LHCN-M2 (cell line): ENCODE measurements around the gene OOSP1. TPM values are rescaled to one million over a fixed set of nuclear protein-coding genes. Genes with fewer than 3 reads are reported as not detected.
"Not testable (repeated sequence)": the region's sequence is repeated elsewhere in the genome, so short reads cannot be mapped to it uniquely, and the experiment has no call there.

ENCODE experiments used
- DNase-seq: peaks from one replicate; pipeline ENCODE4 v3.0.0-alpha.2; 2012; ENCODE audit warnings: low read depth
- total RNA-seq: library from RNA; depleted of rRNA; stranded (reverse); fragments of >200 nt; gene quantifications from 2 replicates; pipeline ENCODE4 v1.2.3, GENCODE V29; 2014

The OOSP1 gene
- total RNA-seq, 1 experiment from 2014 or later = not detected

DNA sequence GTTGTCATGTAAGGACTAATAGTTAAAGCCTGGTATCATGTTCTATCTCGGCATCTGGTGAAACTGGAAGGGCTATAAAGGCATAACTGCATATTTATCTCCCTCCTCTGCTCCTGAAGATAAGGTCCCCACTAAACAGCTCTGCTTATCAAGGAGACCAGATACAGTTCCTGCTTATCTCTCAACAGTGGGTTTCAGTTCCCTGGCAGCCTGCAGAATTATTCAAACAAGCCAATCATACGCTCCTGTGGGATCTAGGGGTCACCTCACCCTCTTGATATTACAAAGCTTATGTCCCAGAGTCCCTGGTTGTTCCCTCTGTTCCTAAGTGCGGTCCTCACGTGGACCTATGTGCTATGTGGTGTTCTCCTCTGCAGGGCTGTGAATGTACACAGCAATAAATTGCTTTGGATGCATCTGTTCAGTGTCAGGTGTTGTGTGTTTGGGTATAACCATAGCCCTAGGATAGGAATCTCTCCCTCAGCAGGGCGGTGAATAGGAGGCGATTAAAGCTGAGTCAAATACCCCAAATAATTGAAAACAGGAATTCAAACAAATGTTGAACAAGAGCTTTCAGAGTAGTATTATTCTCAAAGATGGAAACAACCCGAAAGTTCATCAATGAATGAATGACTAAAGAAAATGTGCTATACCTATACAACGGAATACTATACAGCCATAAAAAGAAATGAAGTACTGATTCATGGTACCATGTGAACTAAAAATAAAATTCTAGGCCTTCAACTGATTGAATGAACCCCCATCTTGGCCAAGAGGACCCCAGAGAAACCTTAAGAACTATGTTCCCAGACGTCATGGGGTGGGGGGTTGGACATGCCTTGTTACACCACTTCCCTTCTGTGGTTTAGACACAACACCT lies 22.5 kb downstream of the OOSP1 start:
- DNase-seq = no peak

DNA sequence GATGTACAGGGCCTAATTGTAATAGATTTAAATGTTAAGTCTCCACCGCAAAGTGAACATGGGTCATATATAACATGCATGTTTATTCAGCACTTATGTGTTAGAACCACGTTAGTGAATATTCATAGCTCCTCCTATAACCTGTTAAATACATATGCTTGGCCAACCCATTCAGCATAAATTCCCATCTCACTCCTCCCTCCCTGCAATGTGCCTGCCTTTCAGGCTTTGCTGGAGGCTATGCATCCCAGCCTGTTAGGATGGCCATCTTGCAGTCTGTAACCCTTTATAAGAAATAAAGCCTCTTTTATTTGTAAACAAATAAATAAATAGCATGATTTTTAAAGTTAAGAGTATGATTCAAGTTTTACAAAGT lies 23.9 kb downstream of the OOSP1 start:
- DNase-seq = no peak

DNA sequence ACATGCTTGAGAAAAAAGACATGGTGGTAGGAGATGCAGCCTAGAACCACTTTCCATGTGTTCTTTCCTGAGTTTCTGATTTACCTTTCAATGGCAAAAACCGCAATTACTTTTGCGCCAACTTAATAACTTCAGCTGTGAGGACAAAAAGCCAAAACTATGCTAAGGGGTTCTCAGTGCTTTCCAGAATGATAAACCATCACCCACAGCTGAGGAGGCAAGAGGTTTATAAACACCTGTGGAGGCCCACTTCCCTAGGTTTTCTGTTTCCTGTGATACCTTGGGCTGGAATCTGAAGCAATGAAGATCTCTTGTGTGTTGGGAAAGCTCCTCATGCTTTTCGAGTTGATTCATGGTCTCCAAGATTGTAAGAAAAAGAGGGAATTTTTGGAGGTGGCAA lies 25.5 kb downstream of the OOSP1 start, which contains the start of gene OOSP4A:
Gene OOSP4A (plus strand): TSS at position 301 of the 400 bp plus-strand sequence. CDS start 0 bp downstream, at position 301.
- no peak for DNase-seq

DNA sequence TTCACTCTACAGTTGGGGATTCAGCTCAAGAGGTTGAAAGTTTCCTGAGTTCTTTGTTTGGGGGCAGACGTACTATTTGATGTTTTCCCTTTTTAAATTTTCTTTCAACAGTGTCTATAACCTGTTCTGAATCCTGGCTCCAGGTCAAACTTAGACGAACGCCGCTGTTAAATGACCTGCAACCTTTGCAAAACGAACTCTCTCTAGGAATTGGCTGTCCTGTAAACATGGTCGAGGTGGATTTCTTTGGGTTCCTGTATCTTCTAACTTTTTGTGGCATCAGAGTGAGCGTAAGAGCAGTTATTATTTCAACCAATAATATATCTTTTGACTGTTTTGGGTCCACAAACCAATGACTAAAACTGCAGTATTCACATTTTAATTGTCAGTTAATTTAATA lies 27.2 kb downstream of the OOSP1 start:
- no peak for DNase-seq

- DNase-seq = no peak
Measured at GRCh38 chr11:59966201-59966600, 28.0 kb downstream of the OOSP1 start.

GRCh38 chr11:59967677-59968394 lies 29.6 kb downstream of the OOSP1 start:
- DNase-seq = no peak

- DNase-seq = no peak
Measured at GRCh38 chr11:59968395-59968783, 30.2 kb downstream of the OOSP1 start.

DNA sequence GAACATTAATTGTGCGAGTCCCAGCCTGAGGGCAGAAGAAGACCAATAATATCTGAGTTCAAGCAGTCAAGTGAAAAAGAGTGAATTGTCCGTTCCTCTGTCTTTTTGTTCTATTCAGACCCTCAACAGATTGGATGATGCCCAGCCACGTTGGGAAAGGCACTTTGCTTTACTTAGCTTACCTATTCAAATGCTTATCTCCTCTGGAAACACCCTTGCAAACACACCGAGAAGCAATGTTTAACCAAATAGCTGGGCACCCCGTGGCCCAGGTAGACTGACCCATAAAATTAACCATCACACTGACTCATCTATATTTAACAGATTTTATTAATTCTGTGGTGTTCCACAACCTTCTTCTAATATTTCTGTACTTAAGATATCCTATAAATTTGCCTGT lies 34.9 kb downstream of the OOSP1 start:
- no peak for DNase-seq

DNA sequence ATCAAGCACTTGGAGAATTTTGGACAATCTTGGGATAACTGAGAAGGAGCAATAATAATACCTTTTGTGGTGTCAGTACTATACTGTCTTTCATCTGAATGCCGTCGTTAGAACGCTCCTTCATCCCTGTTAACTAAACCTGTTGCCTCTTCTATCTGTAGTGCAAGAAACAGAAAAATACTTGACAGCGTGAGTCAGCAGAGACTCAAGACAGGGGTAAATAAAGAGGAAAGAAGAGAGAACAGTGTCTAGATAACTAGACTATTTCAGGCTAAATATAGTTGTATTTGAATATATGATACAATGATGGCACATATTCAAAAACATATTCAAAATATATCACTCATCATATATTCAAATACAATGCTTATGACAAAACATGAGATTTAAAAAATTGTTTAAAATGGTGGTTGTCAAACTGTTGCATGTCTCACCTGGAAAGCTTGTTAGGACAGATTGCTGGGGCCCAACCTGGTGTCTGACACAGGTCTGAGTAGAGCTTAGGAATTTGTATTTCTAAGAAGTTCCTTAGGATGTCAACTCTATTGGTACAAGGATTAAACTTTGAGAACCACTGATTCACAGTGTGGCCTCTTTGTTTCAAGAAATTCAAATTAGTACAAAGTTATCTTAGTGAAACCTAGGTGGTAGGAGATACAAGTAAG lies 43.0 kb downstream of the OOSP1 start:
- no peak for DNase-seq

DNA sequence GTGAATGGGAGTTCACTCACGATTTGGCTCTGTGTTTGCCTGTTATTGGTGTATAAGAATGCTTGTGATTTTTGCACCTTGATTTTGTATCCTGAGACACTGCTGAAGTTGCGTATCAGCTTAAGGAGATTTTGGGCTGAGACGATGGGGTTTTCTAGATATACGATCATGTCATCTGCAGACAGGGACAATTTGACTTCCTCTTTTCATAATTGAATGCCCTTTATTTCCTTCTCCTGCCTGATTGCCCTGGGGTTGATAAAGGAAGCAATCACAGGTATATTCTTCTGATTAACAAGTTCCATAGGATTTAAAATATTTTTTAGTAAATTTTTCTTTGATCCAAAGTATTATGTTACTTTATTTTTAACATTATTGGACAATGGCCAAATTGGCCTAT lies 43.8 kb downstream of the OOSP1 start:
- not testable (repeated sequence) for DNase-seq

- DNase-seq = no peak
Measured at GRCh38 chr11:59983212-59983611, 45.0 kb downstream of the OOSP1 start.

GRCh38 chr11:59984368-59984767 lies 46.1 kb downstream of the OOSP1 start:
- no peak for DNase-seq

GRCh38 chr11:59990421-59990820 lies 52.2 kb downstream of the OOSP1 start:
- no peak for DNase-seq

- DNase-seq = no peak
Measured at GRCh38 chr11:59992425-59992824, 54.2 kb downstream of the OOSP1 start.

GRCh38 chr11:59997800-59998199 lies 59.6 kb downstream of the OOSP1 start:
- no peak for DNase-seq

DNA sequence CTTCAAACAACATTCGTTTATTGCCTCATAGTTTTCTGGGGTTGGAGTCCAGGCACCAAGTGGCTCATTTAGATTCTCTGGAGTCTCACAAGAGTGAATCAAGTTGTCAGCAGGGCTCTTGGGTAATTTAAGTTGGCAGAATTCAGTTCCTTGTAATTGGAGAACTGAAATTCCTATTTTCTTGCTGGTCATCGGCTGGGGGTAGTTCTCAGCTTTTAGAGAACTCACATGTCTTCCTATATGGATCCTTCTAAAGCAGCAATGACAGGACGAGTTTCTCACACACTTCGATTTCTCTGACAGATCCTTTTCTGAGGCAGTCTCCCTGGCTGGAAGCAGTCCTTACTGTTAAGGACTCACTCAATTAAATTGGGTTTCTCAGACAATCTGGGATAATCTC lies 61.5 kb downstream of the OOSP1 start:
- no peak for DNase-seq

DNA sequence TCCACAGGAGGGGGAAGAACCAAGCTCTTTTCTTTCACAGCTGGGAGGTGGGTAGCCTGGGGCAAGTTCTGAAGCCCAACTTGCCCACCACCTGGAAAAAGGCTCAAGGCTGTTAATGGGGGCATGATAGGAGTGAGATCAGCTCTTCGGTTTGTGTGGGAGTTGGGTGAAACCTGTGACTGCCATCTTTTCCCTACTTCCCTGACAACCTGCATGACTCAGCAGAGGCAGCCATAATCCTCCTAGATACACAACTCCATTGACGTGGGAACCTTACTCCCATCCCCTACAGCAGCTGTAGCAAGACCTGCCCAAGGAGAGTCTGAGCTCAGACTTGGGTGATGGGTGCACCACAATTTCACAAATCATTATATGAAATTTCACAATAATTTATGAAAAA lies 65.5 kb downstream of the OOSP1 start:
- no peak for DNase-seq

DNA sequence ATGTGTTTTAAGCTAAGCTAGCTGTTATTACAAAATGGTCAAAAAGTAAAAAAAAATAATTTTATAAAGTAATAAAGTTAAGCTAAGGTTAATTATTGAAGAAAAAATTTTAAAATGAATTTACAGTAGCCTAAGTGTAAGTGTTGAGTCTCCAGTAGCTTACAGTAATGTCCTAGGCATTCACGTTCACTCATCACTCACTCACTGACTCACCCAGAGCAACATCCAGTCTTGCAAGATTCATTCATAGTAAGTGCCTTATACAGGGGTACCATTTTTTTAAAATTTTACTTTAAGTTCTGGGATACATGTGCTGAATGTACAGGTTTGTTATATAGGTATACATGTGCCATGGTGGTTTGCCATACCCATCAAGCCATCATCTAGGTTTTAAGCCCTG lies 67.1 kb downstream of the OOSP1 start:
- DNase-seq = no peak
